OCI-LY1 (cell line): ENCODE results near the gene TMEM132C.

Experiments used
- H2AFZ ChIP-seq: fragments of 200-600 bp; sonication (generic), shearing (Covaris generic); 2 replicates; pipeline ENCODE4 v1.6.0; 2014; ENCODE audit warnings: antibody characterized with exemption, mild to moderate bottlenecking, low read length
- H3F3A ChIP-seq: fragments of 200-600 bp; sonication (generic), shearing (Covaris generic); 2 replicates; pipeline ENCODE4 v1.6.0; 2014; ENCODE audit warnings: mild to moderate bottlenecking, antibody characterized with exemption, low read length, moderate library complexity; ENCODE audit not compliant: insufficient read depth
- H3K27ac ChIP-seq: fragments of 200-600 bp; sonication (generic); 2 replicates; pipeline ENCODE4 v1.5.1; 2014; ENCODE audit warnings: low read length, mixed run types, mild to moderate bottlenecking, low read depth; ENCODE audit not compliant: poor library complexity, severe bottlenecking
- H3K27me3 ChIP-seq: fragments of 200-600 bp; sonication (generic); 2 replicates; pipeline ENCODE4 v1.6.0; 2014; ENCODE audit warnings: antibody characterized with exemption, mild to moderate bottlenecking, low read length, moderate library complexity; ENCODE audit not compliant: insufficient read depth
- H3K36me3 ChIP-seq: fragments of 200-600 bp; sonication (generic); 2 replicates; pipeline ENCODE4 v1.6.1; 2014; ENCODE audit warnings: mild to moderate bottlenecking, antibody characterized with exemption, low read length, moderate library complexity, mixed read lengths; ENCODE audit not compliant: insufficient read depth
- H3K4me1 ChIP-seq: fragments of 200-600 bp; sonication (generic); 2 replicates; pipeline ENCODE4 v1.5.1; 2014; ENCODE audit warnings: mild to moderate bottlenecking, low read length, moderate library complexity; ENCODE audit not compliant: insufficient read depth, severe bottlenecking
- H3K4me2 ChIP-seq: fragments of 200-600 bp; sonication (generic), shearing (Covaris generic); 2 replicates; pipeline ENCODE4 v1.6.1; 2014; ENCODE audit warnings: low read length
- H3K4me3 ChIP-seq: fragments of 200-600 bp; sonication (generic); 2 replicates; pipeline ENCODE4 v1.5.1; 2014; ENCODE audit warnings: low read length, low read depth, mild to moderate bottlenecking, mixed read lengths; ENCODE audit not compliant: poor library complexity, severe bottlenecking
- H3K79me2 ChIP-seq: fragments of 200-600 bp; shearing (Covaris generic); 2 replicates; pipeline ENCODE4 v1.6.1; 2016; ENCODE audit warnings: mixed run types, low read length, mixed read lengths; ENCODE audit not compliant: insufficient read depth
- H3K9ac ChIP-seq: fragments of 200-600 bp; sonication (generic), shearing (Covaris generic); 2 replicates; pipeline ENCODE4 v1.6.1; 2014; ENCODE audit warnings: mild to moderate bottlenecking, low read length, mixed read lengths
- H3K9me2 ChIP-seq: fragments of 200-600 bp; sonication (generic), shearing (Covaris generic); 2 replicates; pipeline ENCODE4 v1.6.1; 2014; ENCODE audit warnings: low read depth, mild to moderate bottlenecking, low read length, mixed read lengths
- H3K9me3 ChIP-seq: fragments of 200-600 bp; shearing (Covaris generic); 2 replicates; pipeline ENCODE4 v1.6.1; 2014; ENCODE audit warnings: low read length, mixed read lengths
- H4K20me1 ChIP-seq: fragments of 200-600 bp; sonication (generic), shearing (Covaris generic); 2 replicates; pipeline ENCODE4 v1.6.0; 2016; ENCODE audit warnings: mild to moderate bottlenecking, low read length; ENCODE audit not compliant: insufficient read depth
- CTCF ChIP-seq: fragments of 200-600 bp; sonication (generic), shearing (Covaris generic); IDR thresholded peaks from 2 replicates; pipeline ENCODE4 v1.5.1; 2017; ENCODE audit warnings: mild to moderate bottlenecking, antibody characterized with exemption, low read length, moderate library complexity, mixed read lengths
- EZH2 ChIP-seq: fragments of 200-600 bp; sonication (generic), shearing (Covaris generic); IDR thresholded peaks from 2 replicates; pipeline ENCODE4 v1.8.0; 2017; ENCODE audit warnings: borderline replicate concordance, mixed run types, mild to moderate bottlenecking, antibody characterized with exemption, low read length, moderate library complexity, mixed read lengths

TMEM132C gene

GRCh38 chr12:128549601-128550218 lies 282.7 kb downstream of the TMEM132C start:
- Histone ChIP-seq H3K9me2 (no peaks in the 10 kb centered on the region), H3K27ac (no peak overlapping the region), H2AFZ (no peak overlapping the region), H3K9ac (no peak overlapping the region), H3K4me3 (no peak overlapping the region), H3K36me3 (no peaks in the 10 kb centered on the region), H3K9me3 (no peaks in the 10 kb centered on the region), H3K4me2 (no peak overlapping the region; the same call in 1 of the 2 replicates), H3F3A (no peaks in the 10 kb centered on the region), H3K4me1 (peaks cover 3% of the 10 kb centered on the region), H4K20me1 (no peaks in the 10 kb centered on the region), H3K79me2 (no peaks in the 10 kb centered on the region), H3K27me3 (peaks cover 7% of the 10 kb centered on the region; the same call in 1 of the 2 replicates)
- no peak for TF ChIP-seq CTCF
- TF ChIP-seq EZH2: no peak

GRCh38 chr12:128551266-128551665 lies 284.3 kb downstream of the TMEM132C start:
- Histone ChIP-seq H3K4me3 (no peak overlapping the region), H3K36me3 (no peaks in the 10 kb centered on the region), H3K9me3 (no peaks in the 10 kb centered on the region), H3K27me3 (0 out of 2 replicates have a peak, but pooled peaks cover 3% of the 10 kb centered on the region), H4K20me1 (no peaks in the 10 kb centered on the region), H2AFZ (no peak overlapping the region), H3K4me2 (no peak overlapping the region), H3K4me1 (peaks cover 3% of the 10 kb centered on the region), H3K9ac (no peak overlapping the region), H3K9me2 (no peaks in the 10 kb centered on the region), H3K79me2 (no peaks in the 10 kb centered on the region), H3K27ac (no peak overlapping the region), H3F3A (no peaks in the 10 kb centered on the region)
- TF ChIP-seq CTCF (no peak), EZH2 (no peak)

GRCh38 chr12:128554546-128555304 lies 287.8 kb downstream of the TMEM132C start:
- Histone ChIP-seq H3K9ac (no peak overlapping the region), H4K20me1 (no peaks in the 10 kb centered on the region), H3K9me3 (no peaks in the 10 kb centered on the region), H3K4me1 (peaks cover 2% of the 10 kb centered on the region), H3K4me3 (no peak overlapping the region), H3K27me3 (no peaks in the 10 kb centered on the region), H3K79me2 (no peaks in the 10 kb centered on the region), H3F3A (no peaks in the 10 kb centered on the region), H2AFZ (no peak overlapping the region), H3K36me3 (no peaks in the 10 kb centered on the region), H3K27ac (no peak overlapping the region), H3K9me2 (no peaks in the 10 kb centered on the region), H3K4me2 (no peak overlapping the region)
- no peak for TF ChIP-seq CTCF
- TF ChIP-seq EZH2: no peak
